Activated B cell treated with CpG ODN at 0.5 μM for 24 hours (primary cell): ENCODE measurements around the gene AMER3. TPM values are rescaled to one million over a fixed set of nuclear protein-coding genes. Genes with fewer than 3 reads are reported as not detected.
"Not testable (repeated sequence)": the region's sequence is repeated elsewhere in the genome, so short reads cannot be mapped to it uniquely, and the experiment has no call there.

Source experiments
- ATAC-seq: fragments of 200-7000 bp; cut with Tn5 transposase; one replicate; pipeline ENCODE4 v1.10.0; 2021; ENCODE audit warnings: low read depth, mild to moderate bottlenecking, moderate library complexity
- CTCF ChIA-PET: fragments of 350-600 bp; sonication (Branson Sonifier 250); formaldehyde crosslinking; loops from one replicate; lab custom pipeline; 2021; ENCODE audit warnings: antibody characterized with exemption; lab: Charles Lee
- POLR2A ChIA-PET: fragments of 350-600 bp; sonication (Branson Sonifier 250); formaldehyde crosslinking; loops from one replicate; lab custom pipeline; 2021; ENCODE audit warnings: antibody characterized with exemption; lab: Charles Lee
- DNase-seq: peaks from one replicate; pipeline ENCODE4 v3.0.0; 2022
- H3K27ac Mint-ChIP-seq: one replicate; pipeline ENCODE4 v1.8.0; 2020; ENCODE audit warnings: mixed read lengths
- H3K27me3 Mint-ChIP-seq: one replicate; pipeline ENCODE4 v1.8.0; 2021; ENCODE audit warnings: mixed read lengths
- H3K36me3 Mint-ChIP-seq: one replicate; pipeline ENCODE4 v1.8.0; 2021; ENCODE audit warnings: low read depth, mixed read lengths
- H3K4me1 Mint-ChIP-seq: one replicate; pipeline ENCODE4 v1.8.0; 2021; ENCODE audit warnings: mixed read lengths
- H3K4me3 Mint-ChIP-seq: one replicate; pipeline ENCODE4 v1.8.0; 2020; ENCODE audit warnings: mild to moderate bottlenecking, mixed read lengths
- H3K9me3 Mint-ChIP-seq: one replicate; pipeline ENCODE4 v1.8.0; 2020; ENCODE audit warnings: mixed read lengths
- intact Hi-C: fragments of 100-400 bp; cut with micrococcal nuclease; formaldehyde crosslinking; loops from one replicate; pipeline ENCODE4 v1.15.1; 2024
- total RNA-seq: library from RNA; stranded (reverse); gene quantifications from 2 replicates; pipeline ENCODE4 v1.2.3, GENCODE V29; 2022
- TF ChIP-seq, protein P1 (sequence below): fragments of 200-600 bp; IDR thresholded peaks from one replicate; pipeline ENCODE4 v1.8.0; 2022; ENCODE audit warnings: antibody characterized with exemption, mild to moderate bottlenecking

The AMER3 gene
- not detected in 2 replicates for total RNA-seq

GRCh38 chr2:130755256-130756052, at the start of gene AMER3:
AMER3 (plus strand) TSS chr2:130755540; CDS start chr2:130762073, 6,533 bp downstream.
- ATAC-seq (no peak), DNase-seq (no peak)
- peaks cover 7% of the 10 kb centered on the region for H3K4me1 Mint-ChIP-seq
- peak within 1 kb of the TSS; percentile 13 for H3K4me3 Mint-ChIP-seq
- intact Hi-C loops, result no loop called here
- H3K9me3 Mint-ChIP-seq, result no peaks in the 10 kb centered on the region
- TF ChIP-seq, protein P1, sequence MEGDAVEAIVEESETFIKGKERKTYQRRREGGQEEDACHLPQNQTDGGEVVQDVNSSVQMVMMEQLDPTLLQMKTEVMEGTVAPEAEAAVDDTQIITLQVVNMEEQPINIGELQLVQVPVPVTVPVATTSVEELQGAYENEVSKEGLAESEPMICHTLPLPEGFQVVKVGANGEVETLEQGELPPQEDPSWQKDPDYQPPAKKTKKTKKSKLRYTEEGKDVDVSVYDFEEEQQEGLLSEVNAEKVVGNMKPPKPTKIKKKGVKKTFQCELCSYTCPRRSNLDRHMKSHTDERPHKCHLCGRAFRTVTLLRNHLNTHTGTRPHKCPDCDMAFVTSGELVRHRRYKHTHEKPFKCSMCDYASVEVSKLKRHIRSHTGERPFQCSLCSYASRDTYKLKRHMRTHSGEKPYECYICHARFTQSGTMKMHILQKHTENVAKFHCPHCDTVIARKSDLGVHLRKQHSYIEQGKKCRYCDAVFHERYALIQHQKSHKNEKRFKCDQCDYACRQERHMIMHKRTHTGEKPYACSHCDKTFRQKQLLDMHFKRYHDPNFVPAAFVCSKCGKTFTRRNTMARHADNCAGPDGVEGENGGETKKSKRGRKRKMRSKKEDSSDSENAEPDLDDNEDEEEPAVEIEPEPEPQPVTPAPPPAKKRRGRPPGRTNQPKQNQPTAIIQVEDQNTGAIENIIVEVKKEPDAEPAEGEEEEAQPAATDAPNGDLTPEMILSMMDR, result no peak
- POLR2A ChIA-PET, result no interaction called here
- CTCF ChIA-PET, result no interaction called here
- H3K27ac Mint-ChIP-seq, result no peak within 1 kb of the TSS
- no peaks in the 10 kb centered on the region for H3K36me3 Mint-ChIP-seq
- H3K27me3 Mint-ChIP-seq, result peaks cover 41% of the 10 kb centered on the region

DNA sequence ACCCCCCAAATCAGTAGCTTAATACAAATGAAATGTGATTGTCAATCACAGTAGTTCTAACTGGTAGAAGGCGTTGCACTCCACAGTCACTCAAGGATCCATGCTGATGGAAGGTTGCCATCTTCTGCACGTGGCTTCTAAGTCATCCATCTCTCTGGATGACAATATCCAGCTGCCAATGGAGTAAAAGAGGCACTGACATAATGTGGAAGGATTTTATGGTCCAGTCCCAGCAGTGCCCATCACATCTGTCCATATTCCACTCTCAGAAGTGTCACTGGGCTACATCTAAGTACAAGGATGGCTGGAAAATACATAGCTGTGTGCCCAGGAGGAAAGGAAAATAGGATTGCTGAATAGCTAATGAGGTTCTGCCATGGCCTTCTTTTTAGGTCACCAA, 40.5 kb upstream of the AMER3 start:
- H3K27ac Mint-ChIP-seq, H3K27me3 Mint-ChIP-seq, H3K36me3 Mint-ChIP-seq, intact Hi-C loops, H3K4me3 Mint-ChIP-seq, H3K4me1 Mint-ChIP-seq, POLR2A ChIA-PET, CTCF ChIA-PET, ATAC-seq, DNase-seq, H3K9me3 Mint-ChIP-seq: not testable (repeated sequence)

DNA sequence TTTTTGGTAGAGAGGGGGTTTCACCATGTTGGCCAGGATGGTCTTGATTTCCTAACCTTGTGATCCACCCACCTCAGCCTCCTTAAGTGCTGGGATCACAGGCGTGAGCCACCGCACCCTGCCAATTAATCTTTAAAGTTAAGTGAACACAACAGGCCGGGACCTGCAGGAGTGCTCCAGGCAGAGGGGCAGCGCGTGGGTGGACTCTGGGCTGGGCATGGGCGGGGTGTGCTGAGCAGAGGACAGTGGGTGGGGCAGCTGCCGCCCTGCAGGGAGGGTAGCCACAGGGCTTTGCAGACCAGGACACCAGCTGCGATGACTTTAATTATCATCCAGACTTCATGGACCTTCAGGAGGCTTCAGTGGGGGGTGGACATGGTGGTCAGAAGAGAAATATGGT, 35.3 kb upstream of the AMER3 start:
- TF ChIP-seq, protein P1, result no peak
- intact Hi-C loops, result loop anchor here (10.0 kb wide), 1 partner anchor 375 kb away; the partner anchor contains the start of gene IMP4
- CTCF ChIA-PET, result no interaction called here
- Mint-ChIP-seq H3K4me3 (no peak overlapping the region), H3K4me1 (no peaks in the 10 kb centered on the region), H3K27ac (no peak overlapping the region), H3K36me3 (no peaks in the 10 kb centered on the region), H3K27me3 (peaks cover 8% of the 10 kb centered on the region), H3K9me3 (peaks cover 5% of the 10 kb centered on the region)
- POLR2A ChIA-PET, result no interaction called here
- DNase-seq (no peak), ATAC-seq (no peak)

DNA sequence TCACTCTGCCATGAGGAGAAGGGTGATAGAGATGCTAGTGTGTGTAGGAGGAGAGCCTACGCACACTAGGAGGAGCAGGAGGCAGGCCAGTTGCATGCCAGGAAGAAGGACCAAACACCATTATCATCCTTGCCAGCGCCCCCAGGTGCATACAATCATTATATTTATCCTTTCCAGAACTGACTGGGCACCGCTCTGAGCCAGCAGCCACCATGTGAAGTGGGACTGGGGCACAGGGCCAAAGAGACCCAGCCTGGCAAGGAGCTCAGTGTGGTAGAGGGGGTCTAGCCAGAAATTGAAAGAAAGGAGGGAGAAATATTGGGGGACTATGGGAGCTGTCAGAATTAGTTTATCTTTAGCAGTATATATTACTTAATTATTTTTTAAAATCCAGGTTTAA, 34.8 kb upstream of the AMER3 start:
- Mint-ChIP-seq H3K9me3 (peaks cover 5% of the 10 kb centered on the region), H3K4me3 (no peak overlapping the region), H3K27ac (no peak overlapping the region), H3K27me3 (peaks cover 8% of the 10 kb centered on the region), H3K36me3 (no peaks in the 10 kb centered on the region), H3K4me1 (no peaks in the 10 kb centered on the region)
- DNase-seq (no peak), ATAC-seq (no peak)
- intact Hi-C loops, result loop anchor here (10.0 kb wide), 1 partner anchor 376 kb away; the partner anchor contains the start of gene IMP4
- TF ChIP-seq, protein P1, result no peak
- CTCF ChIA-PET, result no interaction called here
- POLR2A ChIA-PET, result no interaction called here

DNA sequence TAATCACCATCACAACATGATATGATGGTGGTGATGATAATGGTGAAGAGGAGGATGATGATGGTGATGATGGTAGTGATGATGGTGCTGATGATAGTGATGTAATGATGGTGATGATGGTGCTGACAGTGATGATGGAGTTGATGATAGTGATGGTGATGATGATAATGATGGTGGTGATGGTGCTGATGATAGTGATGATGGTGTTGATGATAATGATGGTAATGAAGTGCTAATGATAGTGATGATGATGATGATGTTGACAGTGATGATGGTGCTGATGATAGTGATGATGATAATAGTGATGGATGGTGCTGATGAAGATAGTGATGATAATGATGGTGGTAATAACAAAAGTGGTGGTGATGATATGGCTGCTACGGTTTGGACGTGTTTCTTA, 30.9 kb upstream of the AMER3 start:
- ChIA-PET POLR2A (no interaction called here), CTCF (no interaction called here)
- Mint-ChIP-seq H3K36me3 (no peaks in the 10 kb centered on the region), H3K4me3 (no peak overlapping the region), H3K4me1 (peaks cover 15% of the 10 kb centered on the region), H3K9me3 (peaks cover 5% of the 10 kb centered on the region), H3K27ac (no peak overlapping the region), H3K27me3 (peaks cover 8% of the 10 kb centered on the region)
- no peak for DNase-seq
- intact Hi-C loops, result loop anchor here (10.0 kb wide), 1 partner anchor 380 kb away; the partner anchor contains the start of gene IMP4
- no peak for ATAC-seq
- TF ChIP-seq, protein P1, result no peak
